ENCODE data around the gene RBM4B.
"Not testable (repeated sequence)": the region's sequence is repeated elsewhere in the genome, so short reads cannot be mapped to it uniquely, and the experiment has no call there.

The RBM4B gene

GRCh38 chr11:66686100-66686785 lies 8.6 kb upstream of the RBM4B start:
- DNase-seq = no peak

- DNase-seq = no peak
Measured at GRCh38 chr11:66685276-66686099, 7.8 kb upstream of the RBM4B start.

GRCh38 chr11:66684635-66685034 lies 6.9 kb upstream of the RBM4B start:
- no peak for DNase-seq

- DNase-seq = no peak
Measured at GRCh38 chr11:66683877-66684276, 6.2 kb upstream of the RBM4B start.

GRCh38 chr11:66680966-66681645 lies 3.4 kb upstream of the RBM4B start:
- DNase-seq = no peak

GRCh38 chr11:66676931-66677598 lies 622 bp downstream of the RBM4B start:
- no peak for DNase-seq

- no peak for DNase-seq
Measured at GRCh38 chr11:66676282-66676919, 1.3 kb downstream of the RBM4B start.

- no peak for DNase-seq
Measured at GRCh38 chr11:66674964-66675602, 2.6 kb downstream of the RBM4B start.

GRCh38 chr11:66670816-66671215 lies 6.9 kb downstream of the RBM4B start:
- no peak for DNase-seq

GRCh38 chr11:66665369-66665768 lies 12.3 kb downstream of the RBM4B start:
- no peak for DNase-seq

GRCh38 chr11:66663741-66664296 lies 13.9 kb downstream of the RBM4B start:
- DNase-seq = no peak

- DNase-seq = no peak
Measured at GRCh38 chr11:66659763-66660162, 17.9 kb downstream of the RBM4B start.

- DNase-seq = no peak
Measured at GRCh38 chr11:66653123-66653522, 24.6 kb downstream of the RBM4B start.

- no peak for DNase-seq
Measured at GRCh38 chr11:66652651-66653050, 25.0 kb downstream of the RBM4B start.

GRCh38 chr11:66651016-66651415 lies 26.7 kb downstream of the RBM4B start:
- DNase-seq = no peak

- no peak for DNase-seq
Measured at GRCh38 chr11:66649903-66650302, 27.8 kb downstream of the RBM4B start.

- no peak for DNase-seq
Measured at GRCh38 chr11:66646828-66647227, 30.9 kb downstream of the RBM4B start.

- no peak for DNase-seq
Measured at GRCh38 chr11:66643745-66644437, 33.8 kb downstream of the RBM4B start.

GRCh38 chr11:66641834-66642233 lies 35.9 kb downstream of the RBM4B start:
- no peak for DNase-seq

- DNase-seq = not testable (repeated sequence)
Measured at GRCh38 chr11:66639814-66640340, 37.8 kb downstream of the RBM4B start.
